ENCODE results near the gene UBASH3A.

The UBASH3A gene

DNA sequence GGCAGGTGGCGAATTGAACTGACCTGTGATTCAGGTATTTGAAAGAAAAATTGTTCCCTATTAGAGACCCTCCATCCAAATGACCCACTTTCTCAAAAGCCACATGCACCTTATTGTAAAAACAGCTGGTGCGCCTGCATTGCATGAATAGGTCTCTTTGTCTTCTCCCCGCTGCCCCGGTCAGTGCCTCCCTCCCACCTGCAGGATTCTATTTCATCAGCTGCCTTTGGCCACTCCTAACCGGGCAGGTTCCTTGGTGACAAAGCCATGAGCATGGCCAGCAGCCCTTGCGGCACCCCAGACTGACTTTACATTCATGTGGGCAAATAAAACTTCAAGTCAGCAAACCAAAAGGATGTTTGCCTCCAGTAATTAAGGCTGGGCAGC lies 14.3 kb upstream of the UBASH3A start:
- Histone ChIP-seq H4K20me1 (ENCODE audit: insufficient read depth, low read length) (no peaks in the 10 kb centered on the region), H3K9me3 (ENCODE audit: insufficient read depth, low read length, severe bottlenecking) (no peaks in the 10 kb centered on the region), H3K79me2 (ENCODE audit: insufficient read depth, low read length) (no peaks in the 10 kb centered on the region), H3K4me3 (ENCODE audit: low read depth in 1 of 2, low read length in 2 of 2) (no peak overlapping the region), H3K36me3 (ENCODE audit: insufficient read depth, low read length) (no peaks in the 10 kb centered on the region), H3K27me3 (ENCODE audit: insufficient read depth, low read length, poor library complexity) (no peaks in the 10 kb centered on the region), H3K4me2 (ENCODE audit: insufficient read depth, low read length) (no peak overlapping the region), H2AFZ (ENCODE audit: low read depth, low read length) (no peak overlapping the region), H3K27ac (ENCODE audit: low read length) (no peak overlapping the region), H3K9ac (ENCODE audit: low read depth, low read length) (no peak overlapping the region), H3K4me1 (ENCODE audit: insufficient read depth, low read length) (peaks cover 8% of the 10 kb centered on the region)
- DNase-seq = no peak
- no peak for TF ChIP-seq EZH2 (IDR thresholded peaks at IDR 0.05; ENCODE audit: borderline replicate concordance, low read depth, low read length, severe bottlenecking)
- TF ChIP-seq, protein P1, sequence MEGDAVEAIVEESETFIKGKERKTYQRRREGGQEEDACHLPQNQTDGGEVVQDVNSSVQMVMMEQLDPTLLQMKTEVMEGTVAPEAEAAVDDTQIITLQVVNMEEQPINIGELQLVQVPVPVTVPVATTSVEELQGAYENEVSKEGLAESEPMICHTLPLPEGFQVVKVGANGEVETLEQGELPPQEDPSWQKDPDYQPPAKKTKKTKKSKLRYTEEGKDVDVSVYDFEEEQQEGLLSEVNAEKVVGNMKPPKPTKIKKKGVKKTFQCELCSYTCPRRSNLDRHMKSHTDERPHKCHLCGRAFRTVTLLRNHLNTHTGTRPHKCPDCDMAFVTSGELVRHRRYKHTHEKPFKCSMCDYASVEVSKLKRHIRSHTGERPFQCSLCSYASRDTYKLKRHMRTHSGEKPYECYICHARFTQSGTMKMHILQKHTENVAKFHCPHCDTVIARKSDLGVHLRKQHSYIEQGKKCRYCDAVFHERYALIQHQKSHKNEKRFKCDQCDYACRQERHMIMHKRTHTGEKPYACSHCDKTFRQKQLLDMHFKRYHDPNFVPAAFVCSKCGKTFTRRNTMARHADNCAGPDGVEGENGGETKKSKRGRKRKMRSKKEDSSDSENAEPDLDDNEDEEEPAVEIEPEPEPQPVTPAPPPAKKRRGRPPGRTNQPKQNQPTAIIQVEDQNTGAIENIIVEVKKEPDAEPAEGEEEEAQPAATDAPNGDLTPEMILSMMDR (IDR thresholded peaks at IDR 0.05; ENCODE audit: borderline replicate concordance, extremely low read depth, low read length, poor library complexity, severe bottlenecking) = no peak
- no peak for ATAC-seq (ENCODE audit: insufficient read depth, low read depth)

DNA sequence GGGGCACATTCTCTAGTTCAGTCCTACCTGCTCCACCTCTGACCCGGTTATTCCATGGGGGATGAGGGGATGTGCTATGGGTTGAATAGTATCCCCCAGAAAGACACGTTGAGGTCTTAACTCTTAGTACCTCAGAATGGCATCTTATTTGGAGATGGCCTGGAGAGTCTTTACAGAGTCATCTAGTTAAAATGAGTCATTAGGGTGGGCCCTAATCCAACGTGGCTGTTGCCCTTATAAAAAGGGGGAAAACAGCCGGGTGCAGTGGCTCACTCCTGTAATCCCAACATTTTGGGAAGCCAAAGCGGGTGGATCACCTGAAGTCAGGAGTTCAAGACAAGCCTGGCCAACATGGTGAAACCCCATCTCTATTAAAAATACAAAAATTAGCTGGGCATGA lies 13.5 kb upstream of the UBASH3A start:
- Histone ChIP-seq H3K9ac (ENCODE audit: low read depth, low read length) (no peak overlapping the region), H4K20me1 (ENCODE audit: insufficient read depth, low read length) (no peaks in the 10 kb centered on the region), H3K9me3 (ENCODE audit: insufficient read depth, low read length, severe bottlenecking) (no peaks in the 10 kb centered on the region), H3K4me1 (ENCODE audit: insufficient read depth, low read length) (peaks cover under 1% of the 10 kb centered on the region), H3K27me3 (ENCODE audit: insufficient read depth, low read length, poor library complexity) (no peaks in the 10 kb centered on the region), H2AFZ (ENCODE audit: low read depth, low read length) (no peak overlapping the region), H3K27ac (ENCODE audit: low read length) (no peak overlapping the region), H3K4me2 (ENCODE audit: insufficient read depth, low read length) (no peak overlapping the region), H3K4me3 (ENCODE audit: low read depth in 1 of 2, low read length in 2 of 2) (no peak overlapping the region), H3K36me3 (ENCODE audit: insufficient read depth, low read length) (no peaks in the 10 kb centered on the region), H3K79me2 (ENCODE audit: insufficient read depth, low read length) (no peaks in the 10 kb centered on the region)
- no peak for DNase-seq
- no peak for ATAC-seq (ENCODE audit: insufficient read depth, low read depth)
- TF ChIP-seq, protein P1 (IDR thresholded peaks at IDR 0.05; ENCODE audit: borderline replicate concordance, extremely low read depth, low read length, poor library complexity, severe bottlenecking) = no peak
- no peak for TF ChIP-seq EZH2 (IDR thresholded peaks at IDR 0.05; ENCODE audit: borderline replicate concordance, low read depth, low read length, severe bottlenecking)

DNA sequence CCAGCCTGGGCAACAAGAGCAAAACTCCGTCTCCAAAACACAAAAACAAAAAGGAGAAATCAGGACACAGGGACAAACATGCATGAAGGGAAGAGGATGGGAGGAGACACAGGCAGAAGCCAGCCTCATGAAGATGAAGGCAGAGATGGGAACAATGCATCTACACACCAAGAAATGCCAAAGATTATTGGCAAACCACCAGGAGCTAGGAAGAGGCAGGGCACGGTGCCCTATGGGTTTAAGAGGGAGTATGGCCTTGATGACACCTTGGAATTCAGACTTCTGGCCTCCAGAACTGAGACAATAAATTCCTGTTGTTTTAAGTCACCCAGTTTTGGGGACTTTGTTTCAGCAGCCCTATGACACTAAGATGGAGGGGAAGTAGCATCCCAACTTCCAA lies 13.0 kb upstream of the UBASH3A start:
- ATAC-seq (ENCODE audit: insufficient read depth, low read depth) = no peak
- TF ChIP-seq, protein P1 (IDR thresholded peaks at IDR 0.05; ENCODE audit: borderline replicate concordance, extremely low read depth, low read length, poor library complexity, severe bottlenecking) = no peak
- no peak for TF ChIP-seq EZH2 (IDR thresholded peaks at IDR 0.05; ENCODE audit: borderline replicate concordance, low read depth, low read length, severe bottlenecking)
- no peak overlapping the region for H3K9ac ChIP-seq (ENCODE audit: low read depth, low read length)
- H4K20me1 ChIP-seq (ENCODE audit: insufficient read depth, low read length) = no peaks in the 10 kb centered on the region
- H3K4me1 ChIP-seq (ENCODE audit: insufficient read depth, low read length) = no peaks in the 10 kb centered on the region
- H3K27ac ChIP-seq (ENCODE audit: low read length) = no peak overlapping the region
- DNase-seq = no peak
- no peaks in the 10 kb centered on the region for H3K27me3 ChIP-seq (ENCODE audit: insufficient read depth, low read length, poor library complexity)
- no peak overlapping the region for H3K4me3 ChIP-seq (ENCODE audit: low read depth in 1 of 2, low read length in 2 of 2)
- H3K9me3 ChIP-seq (ENCODE audit: insufficient read depth, low read length, severe bottlenecking) = no peaks in the 10 kb centered on the region
- H3K79me2 ChIP-seq (ENCODE audit: insufficient read depth, low read length) = no peaks in the 10 kb centered on the region
- no peak overlapping the region for H3K4me2 ChIP-seq (ENCODE audit: insufficient read depth, low read length)
- no peak overlapping the region for H2AFZ ChIP-seq (ENCODE audit: low read depth, low read length)
- H3K36me3 ChIP-seq (ENCODE audit: insufficient read depth, low read length) = no peaks in the 10 kb centered on the region

DNA sequence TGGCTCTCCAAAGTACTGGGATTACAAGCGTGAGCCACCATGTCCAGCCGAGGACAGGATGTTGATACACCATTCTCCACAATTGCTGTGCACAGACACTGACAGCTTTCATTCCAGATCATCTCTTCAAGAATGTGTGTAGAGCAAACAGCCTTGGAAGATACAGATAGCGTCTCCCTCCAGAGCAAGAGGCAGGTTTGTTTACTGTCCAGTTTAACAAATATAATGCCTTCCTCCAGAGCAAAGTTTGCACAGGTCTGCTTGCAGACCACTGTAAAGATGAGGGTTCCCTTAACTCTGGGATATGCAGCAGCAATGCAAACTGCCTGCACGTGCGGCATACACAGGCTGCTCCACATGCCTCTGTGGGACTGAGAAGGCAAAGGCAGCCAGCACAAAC lies 12.4 kb upstream of the UBASH3A start:
- H3K27ac ChIP-seq (ENCODE audit: low read length) = no peak overlapping the region
- no peak for DNase-seq
- H3K27me3 ChIP-seq (ENCODE audit: insufficient read depth, low read length, poor library complexity) = no peaks in the 10 kb centered on the region
- H3K4me1 ChIP-seq (ENCODE audit: insufficient read depth, low read length) = no peaks in the 10 kb centered on the region
- H3K4me2 ChIP-seq (ENCODE audit: insufficient read depth, low read length) = no peak overlapping the region
- no peak for ATAC-seq (ENCODE audit: insufficient read depth, low read depth)
- no peak for TF ChIP-seq EZH2 (IDR thresholded peaks at IDR 0.05; ENCODE audit: borderline replicate concordance, low read depth, low read length, severe bottlenecking)
- TF ChIP-seq, protein P1 (IDR thresholded peaks at IDR 0.05; ENCODE audit: borderline replicate concordance, extremely low read depth, low read length, poor library complexity, severe bottlenecking) = no peak
- no peak overlapping the region for H3K4me3 ChIP-seq (ENCODE audit: low read depth in 1 of 2, low read length in 2 of 2)
- no peaks in the 10 kb centered on the region for H3K79me2 ChIP-seq (ENCODE audit: insufficient read depth, low read length)
- no peak overlapping the region for H2AFZ ChIP-seq (ENCODE audit: low read depth, low read length)
- no peaks in the 10 kb centered on the region for H3K36me3 ChIP-seq (ENCODE audit: insufficient read depth, low read length)
- no peaks in the 10 kb centered on the region for H4K20me1 ChIP-seq (ENCODE audit: insufficient read depth, low read length)
- no peaks in the 10 kb centered on the region for H3K9me3 ChIP-seq (ENCODE audit: insufficient read depth, low read length, severe bottlenecking)
- no peak overlapping the region for H3K9ac ChIP-seq (ENCODE audit: low read depth, low read length)
